ENCODE measurements around the gene DFFB. TPM values are rescaled to one million over a fixed set of nuclear protein-coding genes. Genes with fewer than 3 reads are reported as not detected.

The DFFB gene
- polyA plus RNA-seq, 6 donors from 2014 or later = 2.7 to 10.2 (median 7.3) TPM

- Mint-ChIP-seq H3K36me3 (peaks cover 42 to 46% of the 10 kb centered on the region in 2 donors), H3K27ac (peak overlapping the region in 1 of 6 donors; percentile 39), H3K9me3 (peaks cover 0 to 16% (median 5%) of the 10 kb centered on the region in 7 donors), H3K4me1 (peaks cover 6 to 13% (median 10%) of the 10 kb centered on the region in 3 donors), H3K4me3 (no peak overlapping the region), H3K27me3 (no peaks in the 10 kb centered on the region)
- ATAC-seq (ENCODE audit: low read depth in 2 of 2) (no peak), DNase-seq (no peak)
Measured at GRCh38 chr1:3838788-3839187, 18.5 kb upstream of the DFFB start.

- no peak overlapping the region for H3K4me3 Mint-ChIP-seq
- peak overlapping the region in 2 of 6 donors; percentile 7 to 52 for H3K27ac Mint-ChIP-seq
- H3K9me3 Mint-ChIP-seq = peaks cover 0 to 16% (median 5%) of the 10 kb centered on the region in 7 donors
- peaks cover 6 to 13% (median 10%) of the 10 kb centered on the region in 3 donors for H3K4me1 Mint-ChIP-seq
- no peak for ATAC-seq (ENCODE audit: low read depth in 2 of 2)
- H3K36me3 Mint-ChIP-seq = peaks cover 34 to 40% of the 10 kb centered on the region in 2 donors
- no peaks in the 10 kb centered on the region for H3K27me3 Mint-ChIP-seq
- DNase-seq = no peak
Measured at GRCh38 chr1:3841491-3841890, 15.8 kb upstream of the DFFB start.

- H3K4me1 Mint-ChIP-seq = peaks cover 6 to 13% (median 10%) of the 10 kb centered on the region in 3 donors
- H3K27me3 Mint-ChIP-seq = no peaks in the 10 kb centered on the region
- H3K4me3 Mint-ChIP-seq = peak overlapping the region in 6 of 8 donors; percentile 9 to 64 (median 42)
- H3K36me3 Mint-ChIP-seq = peaks cover 32 to 33% of the 10 kb centered on the region in 2 donors
- peak; percentile 16 to 32 for ATAC-seq (ENCODE audit: low read depth in 2 of 2)
- H3K27ac Mint-ChIP-seq = peak overlapping the region in 5 of 6 donors; percentile 11 to 85 (median 74)
- H3K9me3 Mint-ChIP-seq = peaks cover 0 to 3% (median 0%) of the 10 kb centered on the region in 7 donors
- peak; percentile 19 for DNase-seq
Measured at GRCh38 chr1:3842912-3843311, 14.4 kb upstream of the DFFB start.

GRCh38 chr1:3846541-3846940, 10.7 kb upstream of the DFFB start:
- H3K36me3 Mint-ChIP-seq = peaks cover 11 to 15% of the 10 kb centered on the region in 2 donors
- no peaks in the 10 kb centered on the region for H3K9me3 Mint-ChIP-seq
- no peak for DNase-seq
- ATAC-seq (ENCODE audit: low read depth in 2 of 2) = no peak
- H3K27me3 Mint-ChIP-seq = no peaks in the 10 kb centered on the region
- H3K27ac Mint-ChIP-seq = peak overlapping the region in 1 of 6 donors; percentile 81
- H3K4me3 Mint-ChIP-seq = no peak overlapping the region
- peaks cover 0 to 6% (median 0%) of the 10 kb centered on the region in 3 donors for H3K4me1 Mint-ChIP-seq

GRCh38 chr1:3847081-3847480, 10.2 kb upstream of the DFFB start:
- peaks cover 0 to 6% (median 0%) of the 10 kb centered on the region in 3 donors for H3K4me1 Mint-ChIP-seq
- DNase-seq (no peak), ATAC-seq (ENCODE audit: low read depth in 2 of 2) (no peak)
- no peaks in the 10 kb centered on the region for H3K9me3 Mint-ChIP-seq
- peaks cover 8 to 15% of the 10 kb centered on the region in 2 donors for H3K36me3 Mint-ChIP-seq
- no peak overlapping the region for H3K4me3 Mint-ChIP-seq
- H3K27me3 Mint-ChIP-seq = no peaks in the 10 kb centered on the region
- H3K27ac Mint-ChIP-seq = no peak overlapping the region

- peaks cover 6 to 15% (median 15%) of the 10 kb centered on the region in 3 donors for H3K4me1 Mint-ChIP-seq
Measured at GRCh38 chr1:3850857-3851256, 6.4 kb upstream of the DFFB start.

GRCh38 chr1:3851292-3851691, 6.0 kb upstream of the DFFB start:
- ATAC-seq (ENCODE audit: low read depth in 2 of 2) (no peak), DNase-seq (no peak)
- peak overlapping the region in 1 of 6 donors; percentile 89 for H3K27ac Mint-ChIP-seq
- H3K9me3 Mint-ChIP-seq = no peaks in the 10 kb centered on the region
- H3K4me1 Mint-ChIP-seq = peaks cover 6 to 20% (median 17%) of the 10 kb centered on the region in 3 donors
- no peak overlapping the region for H3K4me3 Mint-ChIP-seq
- H3K36me3 Mint-ChIP-seq = peaks cover 8 to 15% of the 10 kb centered on the region in 2 donors
- H3K27me3 Mint-ChIP-seq = no peaks in the 10 kb centered on the region

More at GRCh38 chr1:3850857-3851256, 6.4 kb upstream of the DFFB start:
- Mint-ChIP-seq H3K36me3 (peaks cover 8 to 15% of the 10 kb centered on the region in 2 donors), H3K27ac (no peak overlapping the region), H3K9me3 (no peaks in the 10 kb centered on the region), H3K4me3 (no peak overlapping the region), H3K27me3 (no peaks in the 10 kb centered on the region)
- DNase-seq = no peak
- ATAC-seq (ENCODE audit: low read depth in 2 of 2) = no peak

- H3K27me3 Mint-ChIP-seq = no peaks in the 10 kb centered on the region
- peaks cover 4 to 7% of the 10 kb centered on the region in 2 donors for H3K36me3 Mint-ChIP-seq
- peaks cover 6 to 22% (median 18%) of the 10 kb centered on the region in 3 donors for H3K4me1 Mint-ChIP-seq
- peak overlapping the region in 1 of 6 donors; percentile 61 for H3K27ac Mint-ChIP-seq
- H3K4me3 Mint-ChIP-seq = no peak overlapping the region
- H3K9me3 Mint-ChIP-seq = no peaks in the 10 kb centered on the region
- DNase-seq = no peak
- ATAC-seq (ENCODE audit: low read depth in 2 of 2) = no peak
Measured at GRCh38 chr1:3852091-3852490, 5.2 kb upstream of the DFFB start.

- H3K4me3 Mint-ChIP-seq = peak overlapping the region in 1 of 8 donors; percentile 70
- H3K36me3 Mint-ChIP-seq = peaks cover 3 to 4% of the 10 kb centered on the region in 2 donors
- no peaks in the 10 kb centered on the region for H3K27me3 Mint-ChIP-seq
- no peak for DNase-seq
- peak overlapping the region in 2 of 6 donors; percentile 4 to 44 for H3K27ac Mint-ChIP-seq
- ATAC-seq (ENCODE audit: low read depth in 2 of 2) = no peak
- peaks cover 10 to 27% (median 23%) of the 10 kb centered on the region in 3 donors for H3K4me1 Mint-ChIP-seq
- no peaks in the 10 kb centered on the region for H3K9me3 Mint-ChIP-seq
Measured at GRCh38 chr1:3852711-3853485, 4.4 kb upstream of the DFFB start.

- no peaks in the 10 kb centered on the region for H3K36me3 Mint-ChIP-seq
Measured at GRCh38 chr1:3857791-3858129, 484 bp downstream of the DFFB start.

GRCh38 chr1:3858231-3858981, 1.1 kb downstream of the DFFB start:
- H3K27ac Mint-ChIP-seq = peak overlapping the region in 2 of 6 donors; percentile 57 to 79
- H3K4me3 Mint-ChIP-seq = peak overlapping the region; percentile 94 to 99 (median 98)
- DNase-seq (no peak), ATAC-seq (ENCODE audit: low read depth in 2 of 2) (no peak)
- no peaks in the 10 kb centered on the region for H3K36me3 Mint-ChIP-seq
- H3K27me3 Mint-ChIP-seq = no peaks in the 10 kb centered on the region
- H3K4me1 Mint-ChIP-seq = peaks cover 18 to 34% (median 23%) of the 10 kb centered on the region in 3 donors
- H3K9me3 Mint-ChIP-seq = no peaks in the 10 kb centered on the region

More at GRCh38 chr1:3857791-3858129, 484 bp downstream of the DFFB start:
- Mint-ChIP-seq H3K4me1 (peaks cover 18 to 40% (median 23%) of the 10 kb centered on the region in 3 donors), H3K27ac (peak overlapping the region in 2 of 6 donors; percentile 82 to 92), H3K4me3 (peak overlapping the region; percentile 94 to 99 (median 98)), H3K9me3 (no peaks in the 10 kb centered on the region), H3K27me3 (no peaks in the 10 kb centered on the region)
- DNase-seq (no peak), ATAC-seq (ENCODE audit: low read depth in 2 of 2) (no peak)

GRCh38 chr1:3863231-3863935, 6.1 kb downstream of the DFFB start:
- H3K36me3 Mint-ChIP-seq = peaks cover 4 to 10% of the 10 kb centered on the region in 2 donors
- H3K27ac Mint-ChIP-seq = no peak overlapping the region
- no peak overlapping the region for H3K4me3 Mint-ChIP-seq
- no peaks in the 10 kb centered on the region for H3K27me3 Mint-ChIP-seq
- ATAC-seq (ENCODE audit: low read depth in 2 of 2) (no peak), DNase-seq (no peak)
- H3K4me1 Mint-ChIP-seq = peaks cover 0 to 15% (median 10%) of the 10 kb centered on the region in 3 donors
- H3K9me3 Mint-ChIP-seq = peaks cover 0 to under 1% (median 0%) of the 10 kb centered on the region in 7 donors

GRCh38 chr1:3864884-3865283, 7.6 kb downstream of the DFFB start:
- Mint-ChIP-seq H3K27me3 (no peaks in the 10 kb centered on the region), H3K4me1 (peaks cover 4 to 12% (median 6%) of the 10 kb centered on the region in 3 donors), H3K27ac (peak overlapping the region in 1 of 6 donors; percentile 3), H3K9me3 (peaks cover 0 to 4% (median 0%) of the 10 kb centered on the region in 7 donors), H3K36me3 (peaks cover 4 to 17% of the 10 kb centered on the region in 2 donors), H3K4me3 (no peak overlapping the region)
- ATAC-seq (ENCODE audit: low read depth in 2 of 2) = no peak
- DNase-seq = no peak
